ENCODE results near the gene SLC29A2.

Gene SLC29A2

DNA sequence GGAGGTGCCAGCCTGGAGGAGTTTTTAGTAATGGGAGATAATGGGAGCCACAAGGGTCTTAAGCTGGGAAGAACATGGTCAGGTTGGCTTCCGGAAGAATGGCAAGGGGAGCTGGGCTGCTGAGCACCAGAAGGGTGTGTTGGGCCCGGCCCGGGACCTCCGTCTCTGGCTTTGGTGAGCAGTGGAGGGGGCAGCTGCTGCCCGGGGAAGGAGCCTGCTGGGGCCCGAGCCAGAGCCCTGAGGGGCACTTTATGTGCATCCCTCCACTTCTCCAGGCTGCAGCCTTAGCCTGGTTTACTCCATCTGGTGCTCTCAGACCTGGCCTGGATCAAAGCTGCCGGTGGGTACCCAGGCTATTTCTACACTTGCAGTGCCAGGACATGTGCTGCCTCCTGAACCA lies 40.5 kb upstream of the SLC29A2 start:
- no peak for TF ChIP-seq CTCF (IDR thresholded peaks at IDR 0.05; ENCODE audit: low read length)
- TF ChIP-seq EZH2 (optimal IDR thresholded peaks at IDR 0.05; ENCODE audit: low read depth, low read length): no peak
- no peak for TF ChIP-seq EZH2phosphoT487 (IDR thresholded peaks at IDR 0.05; ENCODE audit: low read length)
- Histone ChIP-seq H3K36me3 (replicated peaks; ENCODE audit: insufficient read depth, low read length) (no peaks in the 10 kb centered on the region), H3K4me1 (ENCODE audit: low read length) (no peaks in the 10 kb centered on the region), H3K27ac (ENCODE audit: low read length) (no peak overlapping the region), H4K20me1 (ENCODE audit: insufficient read depth, low read length) (no peaks in the 10 kb centered on the region), H3K4me3 (ENCODE audit: low read length) (no peak overlapping the region), H3K9me2 (replicated peaks; ENCODE audit: insufficient read depth, low read length) (no peaks in the 10 kb centered on the region), H3K9me3 (replicated peaks; ENCODE audit: insufficient read depth, low read length) (no peaks in the 10 kb centered on the region), H3K9ac (ENCODE audit: low read length) (no peak overlapping the region), H3F3A (ENCODE audit: insufficient read depth, low read length) (no peaks in the 10 kb centered on the region), H3K27me3 (replicated peaks; ENCODE audit: insufficient read depth, low read length) (peaks cover 90% of the 10 kb centered on the region), H3K4me2 (ENCODE audit: low read depth, low read length) (no peak overlapping the region), H2AFZ (ENCODE audit: low read length) (no peak overlapping the region), H3K79me2 (ENCODE audit: low read length) (no peaks in the 10 kb centered on the region)
- DNase-seq: no peak

- no peaks in the 10 kb centered on the region for H3K9me2 ChIP-seq (replicated peaks; ENCODE audit: insufficient read depth, low read length)
- H3K36me3 ChIP-seq (replicated peaks; ENCODE audit: insufficient read depth, low read length): no peaks in the 10 kb centered on the region
- H3K27me3 ChIP-seq (replicated peaks; ENCODE audit: insufficient read depth, low read length): peaks cover 90% of the 10 kb centered on the region
- H4K20me1 ChIP-seq (ENCODE audit: insufficient read depth, low read length): no peaks in the 10 kb centered on the region
- H3K4me1 ChIP-seq (ENCODE audit: low read length): no peaks in the 10 kb centered on the region
- TF ChIP-seq EZH2 (optimal IDR thresholded peaks at IDR 0.05; ENCODE audit: low read depth, low read length) (no peak), EZH2phosphoT487 (IDR thresholded peaks at IDR 0.05; ENCODE audit: low read length) (no peak), CTCF (IDR thresholded peaks at IDR 0.05; ENCODE audit: low read length) (no peak)
- no peaks in the 10 kb centered on the region for H3K79me2 ChIP-seq (ENCODE audit: low read length)
- H3K4me3 ChIP-seq (ENCODE audit: low read length): no peak overlapping the region
- DNase-seq: no peak
- H3F3A ChIP-seq (ENCODE audit: insufficient read depth, low read length): no peaks in the 10 kb centered on the region
- H3K9me3 ChIP-seq (replicated peaks; ENCODE audit: insufficient read depth, low read length): no peaks in the 10 kb centered on the region
- H3K27ac ChIP-seq (ENCODE audit: low read length): no peak overlapping the region
- no peak overlapping the region for H3K4me2 ChIP-seq (ENCODE audit: low read depth, low read length)
- no peak overlapping the region for H3K9ac ChIP-seq (ENCODE audit: low read length)
- no peak overlapping the region for H2AFZ ChIP-seq (ENCODE audit: low read length)
Measured at GRCh38 chr11:66411323-66411722, 39.8 kb upstream of the SLC29A2 start.

DNA sequence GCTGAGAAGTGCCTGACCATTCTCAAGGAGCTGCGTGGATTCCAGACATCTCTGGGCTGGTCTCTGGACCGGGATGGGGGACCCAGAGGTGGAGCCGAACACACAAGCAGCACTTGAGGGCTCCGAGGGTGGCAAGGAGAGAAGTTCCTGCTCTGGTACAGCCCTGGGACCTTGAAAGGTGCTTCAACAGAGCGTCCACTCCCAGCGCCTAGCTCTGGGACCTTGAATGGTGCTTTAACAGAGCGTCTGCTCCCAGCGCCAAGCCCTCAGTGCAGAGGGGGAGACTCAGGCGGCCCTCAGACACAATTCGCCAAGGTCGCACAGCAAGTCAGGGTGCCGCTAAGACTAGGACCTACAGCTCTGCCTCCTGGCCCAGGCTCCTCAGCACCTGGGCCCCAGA lies 38.6 kb upstream of the SLC29A2 start:
- no peaks in the 10 kb centered on the region for H3K9me3 ChIP-seq (replicated peaks; ENCODE audit: insufficient read depth, low read length)
- H3K4me3 ChIP-seq (ENCODE audit: low read length): no peak overlapping the region
- H2AFZ ChIP-seq (ENCODE audit: low read length): no peak overlapping the region
- H3K36me3 ChIP-seq (replicated peaks; ENCODE audit: insufficient read depth, low read length): no peaks in the 10 kb centered on the region
- no peak overlapping the region for H3K27ac ChIP-seq (ENCODE audit: low read length)
- H3K9me2 ChIP-seq (replicated peaks; ENCODE audit: insufficient read depth, low read length): no peaks in the 10 kb centered on the region
- no peak for DNase-seq
- TF ChIP-seq EZH2phosphoT487 (IDR thresholded peaks at IDR 0.05; ENCODE audit: low read length): no peak
- no peak for TF ChIP-seq CTCF (IDR thresholded peaks at IDR 0.05; ENCODE audit: low read length)
- no peak for TF ChIP-seq EZH2 (optimal IDR thresholded peaks at IDR 0.05; ENCODE audit: low read depth, low read length)
- H3K4me2 ChIP-seq (ENCODE audit: low read depth, low read length): no peak overlapping the region
- no peaks in the 10 kb centered on the region for H3K4me1 ChIP-seq (ENCODE audit: low read length)
- peaks cover 90% of the 10 kb centered on the region for H3K27me3 ChIP-seq (replicated peaks; ENCODE audit: insufficient read depth, low read length)
- H3F3A ChIP-seq (ENCODE audit: insufficient read depth, low read length): no peaks in the 10 kb centered on the region
- H3K9ac ChIP-seq (ENCODE audit: low read length): no peak overlapping the region
- no peaks in the 10 kb centered on the region; the same call in 1 of the 2 replicates for H4K20me1 ChIP-seq (ENCODE audit: insufficient read depth, low read length)
- H3K79me2 ChIP-seq (ENCODE audit: low read length): no peaks in the 10 kb centered on the region
